HepG2 (cell line): ENCODE measurements around the gene SNPH. TPM values are rescaled to one million over a fixed set of nuclear protein-coding genes. Genes with fewer than 3 reads are reported as not detected.

ENCODE experiments used
- ATAC-seq: fragments of 200-7000 bp; cut with Tn5 transposase; 3 replicates; pipeline ENCODE4 v1.9.1; 2020; ENCODE audit warnings: mild to moderate bottlenecking, moderate library complexity
- BruUV-seq: library from RNA; stranded (reverse); fragments of 400-500 nt; replicated peaks from 2 replicates; lab custom pipeline; 2021; lab: Mats Ljungman, UMichigan
- CTCF ChIA-PET: fragments of 300-600 bp; formaldehyde crosslinking; extraction: SDS; loops from one replicate; lab custom pipeline; 2021; ENCODE audit warnings: low total read pairs, inconsistent platforms, low intra/inter-chr PET ratio; lab: Yijun Ruan, JAX
- POLR2A ChIA-PET: fragments of 350-600 bp; sonication (Branson Sonifier 250); formaldehyde crosslinking; loops from one replicate; lab custom pipeline; 2020; ENCODE audit warnings: antibody characterized with exemption, inconsistent platforms; lab: Yijun Ruan, JAX
- DNase-seq: peaks from one replicate; pipeline ENCODE4 v3.0.0-alpha.2; 2015; ENCODE audit warnings: low spot score
- FAIRE-seq: peaks from 3 replicates; lab custom pipeline; 2011; peaks lifted over from hg19 to GRCh38; lab: Jason Lieb, UNC
- H2AFZ ChIP-seq: one replicate; pipeline ENCODE4 v1.6.1; 2011; ENCODE audit warnings: low read length, inconsistent platforms
- H3K27ac ChIP-seq: fragments of 300-600 bp; 3 replicates; pipeline ENCODE4 v1.8.0; 2011; ENCODE audit warnings: mixed run types, mild to moderate bottlenecking, mixed read lengths, low read length, inconsistent platforms; ENCODE audit not compliant: insufficient read depth; ENCODE audit errors: extremely low read length
- H3K27me3 ChIP-seq, 2 experiments: fragments of 200-600 bp in 1 of 2; 2 replicates in 1 of 2; 3 replicates in 1 of 2; pipeline versions ENCODE4 v1.6.0 to v1.8.0; 2011; ENCODE audit warnings: low read length in 2 of 2, mild to moderate bottlenecking in 2 of 2, moderate library complexity in 2 of 2, inconsistent platforms in 1 of 2; ENCODE audit not compliant: insufficient read depth in 2 of 2, control insufficient read depth in 1 of 2
- H3K36me3 ChIP-seq, 2 experiments: fragments of 200-600 bp in 1 of 2; replicated peaks in 1 of 2; 2 replicates in 1 of 2; 3 replicates in 1 of 2; pipeline versions ENCODE4 v1.5.1 to v1.8.0; 2011; ENCODE audit warnings: low read length in 2 of 2, inconsistent platforms in 1 of 2; ENCODE audit not compliant: insufficient read depth in 2 of 2, control insufficient read depth in 1 of 2
- H3K4me1 ChIP-seq: 2 replicates; pipeline ENCODE4 v1.5.1; 2012; ENCODE audit warnings: low read length, inconsistent platforms; ENCODE audit not compliant: insufficient read depth
- H3K4me2 ChIP-seq: 2 replicates; pipeline ENCODE4 v1.6.0; 2011; ENCODE audit warnings: low read depth, low read length, inconsistent platforms
- H3K4me3 ChIP-seq, 3 experiments: fragments of 200-600 bp in 1 of 3; sonication (generic), shearing (Covaris generic) in 1 of 3; replicated peaks in 1 of 3; 2 replicates each; pipeline ENCODE4 v1.5.1; 2011 to 2016; ENCODE audit warnings: low read length in 3 of 3, inconsistent platforms in 2 of 3, low read depth in 2 of 3, mild to moderate bottlenecking in 2 of 3, control low read depth in 1 of 3, mixed read lengths in 1 of 3; ENCODE audit not compliant: insufficient read depth in 1 of 3
- H3K79me2 ChIP-seq: one replicate; pipeline ENCODE4 v1.6.1; 2011; ENCODE audit warnings: low read length, inconsistent platforms; ENCODE audit not compliant: insufficient read depth
- H3K9ac ChIP-seq: 2 replicates; pipeline ENCODE4 v1.6.0; 2011; ENCODE audit warnings: mild to moderate bottlenecking, low read depth, low read length, inconsistent platforms; ENCODE audit not compliant: insufficient read depth
- H3K9me3 ChIP-seq: 2 replicates; pipeline ENCODE4 v1.5.1; 2012; ENCODE audit warnings: mild to moderate bottlenecking, low read length
- H4K20me1 ChIP-seq: 2 replicates; pipeline ENCODE4 v1.6.0; 2011; ENCODE audit warnings: inconsistent platforms, mild to moderate bottlenecking, low read length, moderate library complexity; ENCODE audit not compliant: insufficient read depth
- BRD4 ChIP-seq: sonication (generic); formaldehyde crosslinking; IDR thresholded peaks from 2 replicates; pipeline ENCODE4 v1.4.0; 2020; ENCODE audit warnings: missing genetic modification reagents
- FOSL2 ChIP-seq: sonication (generic); formaldehyde crosslinking; IDR thresholded peaks from 2 replicates; pipeline ENCODE4 v1.4.0; 2020; ENCODE audit warnings: missing genetic modification reagents
- LRRFIP1 ChIP-seq: sonication (generic); formaldehyde crosslinking; conservative IDR thresholded peaks from 2 replicates; pipeline ENCODE4 v1.4.0; 2020; ENCODE audit warnings: missing genetic modification reagents
- PHF8 ChIP-seq: sonication (generic); formaldehyde crosslinking; IDR thresholded peaks from 2 replicates; pipeline ENCODE4 v1.5.0; 2020; ENCODE audit warnings: missing genetic modification reagents
- SRSF1 ChIP-seq: fragments of 200-400 bp; formaldehyde crosslinking; optimal IDR thresholded peaks from 2 replicates; pipeline ENCODE3; 2017; ENCODE audit warnings: mild to moderate bottlenecking, low read depth, low read length, moderate library complexity
- ZFP62 ChIP-seq: sonication (generic); formaldehyde crosslinking; IDR thresholded peaks from 2 replicates; pipeline ENCODE4 v1.4.0; 2020; ENCODE audit warnings: missing genetic modification reagents
- ZNF18 ChIP-seq: sonication (generic); formaldehyde crosslinking; IDR thresholded peaks from 2 replicates; pipeline ENCODE4 v1.8.0; 2022; ENCODE audit warnings: mild to moderate bottlenecking, missing genetic modification reagents; ENCODE audit not compliant: insufficient replicate concordance
- ZNF20 ChIP-seq: sonication (generic); formaldehyde crosslinking; IDR thresholded peaks from 2 replicates; pipeline ENCODE4 v1.4.0; 2020; ENCODE audit warnings: mild to moderate bottlenecking, moderate library complexity, missing genetic modification reagents
- ZNF205 ChIP-seq: IDR thresholded peaks from 2 replicates; pipeline ENCODE4 v1.6.1; 2018; ENCODE audit warnings: missing biosample characterization, missing genetic modification reagents
- ZNF326 ChIP-seq: sonication (generic); formaldehyde crosslinking; IDR thresholded peaks from 2 replicates; pipeline ENCODE4 v1.4.0; 2020; ENCODE audit warnings: missing genetic modification reagents, borderline replicate concordance
- ZNF496 ChIP-seq: sonication (generic); formaldehyde crosslinking; IDR thresholded peaks from 2 replicates; pipeline ENCODE4 v1.8.1; 2023; ENCODE audit warnings: mild to moderate bottlenecking, moderate library complexity, missing genetic modification reagents; ENCODE audit not compliant: insufficient replicate concordance
- ZNF546 ChIP-seq: sonication (generic); formaldehyde crosslinking; conservative IDR thresholded peaks from 2 replicates; pipeline ENCODE4 v1.8.1; 2023; ENCODE audit warnings: mild to moderate bottlenecking, missing genetic modification reagents
- ZNF766 ChIP-seq: sonication (generic); formaldehyde crosslinking; IDR thresholded peaks from 2 replicates; pipeline ENCODE4 v1.5.0; 2020; ENCODE audit warnings: missing genetic modification reagents, borderline replicate concordance
- WGBS: methylation state at CpG from one replicate; pipeline ENCODE4 v1.1.6; 2017; ENCODE audit warnings: low lambda C conversion rate; 5-methylcytosine and 5-hydroxymethylcytosine counted together
- in situ Hi-C: cut with HindIII; loops from 2 replicates; pipeline ENCODE4 v1.10.0; 2017; ENCODE audit warnings: low pct_unique_long_range_greater_than_20kb; ENCODE audit not compliant: extremely low pct_ligation_motif_present
- intact Hi-C: fragments of 100-400 bp; cut with micrococcal nuclease; formaldehyde crosslinking; loops from one replicate; pipeline ENCODE4 v1.10.0; 2022; ENCODE audit not compliant: unreplicated experiment
- polyA plus RNA-seq, 8 experiments: library from polyadenylated mRNA; depleted of rRNA in 3 of 8; stranded (reverse) in 7 of 8; unstranded in 1 of 8; fragments of >200 nt; fragmentation: Illumina TruSeq in 4 of 8; extraction: Trizol in 4 of 8; gene quantifications; 2 replicates each; pipeline versions ENCODE4 v1.2.1 to v1.2.3, GENCODE V29; 2011 to 2016; ENCODE audit warnings: low read depth in 4 of 8, missing spikeins in 1 of 8, mixed read lengths in 1 of 8; ENCODE audit not compliant: insufficient read depth in 1 of 8
- total RNA-seq, 5 experiments: library from RNA; depleted of rRNA; stranded (reverse); fragments of >200 nt; fragmentation: Illumina TruSeq; extraction: Trizol; gene quantifications; 2 replicates each; pipeline ENCODE4 v1.2.3, GENCODE V29; 2016; ENCODE audit warnings: low read depth in 1 of 5

Gene SNPH
- total and polyA plus RNA-seq, 2 of the 13 experiments (the other 11 are each of a cell fraction or from before 2014, with no cell fraction given) = 0.09 TPM; not detected in 1

GRCh38 chr20:1320016-1320415, 53.9 kb downstream of the SNPH start:
- intact Hi-C loops = no loop called here
- no peak overlapping the region for H3K4me2 ChIP-seq
- ChIA-PET CTCF (no interaction called here), POLR2A (no interaction called here)
- H3K79me2 ChIP-seq = no peaks in the 10 kb centered on the region
- no peaks in the 10 kb centered on the region for H3K9me3 ChIP-seq
- H3K4me3 ChIP-seq = no peak overlapping the region
- no peak for FAIRE-seq
- BruUV-seq = no TSS peak
- WGBS = 70% methylated on average over 6 of the region's 6 CpGs
- no peak overlapping the region for H2AFZ ChIP-seq
- no peaks in the 10 kb centered on the region for H3K36me3 ChIP-seq
- 0 out of 2 replicates have a peak, but pooled peaks have one; percentile 23 for TF ChIP-seq ZNF546 (CRISPR knock-in tag)
- no peak for TF ChIP-seq BRD4
- peaks cover 38% of the 10 kb centered on the region for H3K4me1 ChIP-seq
- in situ Hi-C loops = no loop called here
- no peak for ATAC-seq
- no peak for DNase-seq
- no peaks in the 10 kb centered on the region; a peak in 1 of 5 replicates for H3K27me3 ChIP-seq
- no peaks in the 10 kb centered on the region for H4K20me1 ChIP-seq
- no peak overlapping the region for H3K27ac ChIP-seq
- no peak overlapping the region for H3K9ac ChIP-seq

- Histone ChIP-seq H3K36me3 (no peaks in the 10 kb centered on the region), H3K79me2 (peaks cover 8% of the 10 kb centered on the region), H2AFZ (no peak overlapping the region), H3K27ac (no peak overlapping the region), H3K9me3 (no peaks in the 10 kb centered on the region), H3K4me2 (peak overlapping the region; percentile 16; the same call in 1 of the 2 replicates), H3K9ac (no peak overlapping the region), H3K4me3 (no peak overlapping the region), H3K27me3 (no peaks in the 10 kb centered on the region; a peak in 2 of 5 replicates), H3K4me1 (peaks cover 41% of the 10 kb centered on the region), H4K20me1 (peaks cover 3% of the 10 kb centered on the region; the same call in 1 of the 2 replicates)
- 14% methylated on average over 17 of the region's 17 CpGs for WGBS
- intact Hi-C loops (no loop called here), in situ Hi-C loops (no loop called here)
- CTCF ChIA-PET = no interaction called here
- no peak for ATAC-seq
- no peak for FAIRE-seq
- DNase-seq = no peak
- no TSS peak for BruUV-seq
- POLR2A ChIA-PET = interaction anchor here (0.9 kb wide), 1 partner anchor 145 kb away, joined by 3 read pairs; no protein-coding TSS in a partner anchor
- TF ChIP-seq ZFP62 (CRISPR knock-in tag) (no peak), LRRFIP1 (no peak), SRSF1 (no peak), ZNF766 (CRISPR knock-in tag) (no peak), PHF8 (no peak), ZNF496 (no peak), ZNF326 (CRISPR knock-in tag) (no peak), ZNF18 (CRISPR knock-in tag) (no peak), ZNF20 (CRISPR knock-in tag) (no peak), FOSL2 (no peak), ZNF205 (CRISPR knock-in tag) (no peak)
Observed at GRCh38 chr20:1320902-1321653, 55.0 kb downstream of the SNPH start.
